ENCODE measurements around the gene BAX.
"Not testable (repeated sequence)": the region's sequence is repeated elsewhere in the genome, so short reads cannot be mapped to it uniquely, and the experiment has no call there.

Gene BAX

GRCh38 chr19:48954595-48955307, at the start of gene BAX:
Gene BAX, plus strand, starts transcription at chr19:48954875. Its CDS starts 54 bp downstream, at chr19:48954929.
- peak; percentile 76 for DNase-seq

DNA sequence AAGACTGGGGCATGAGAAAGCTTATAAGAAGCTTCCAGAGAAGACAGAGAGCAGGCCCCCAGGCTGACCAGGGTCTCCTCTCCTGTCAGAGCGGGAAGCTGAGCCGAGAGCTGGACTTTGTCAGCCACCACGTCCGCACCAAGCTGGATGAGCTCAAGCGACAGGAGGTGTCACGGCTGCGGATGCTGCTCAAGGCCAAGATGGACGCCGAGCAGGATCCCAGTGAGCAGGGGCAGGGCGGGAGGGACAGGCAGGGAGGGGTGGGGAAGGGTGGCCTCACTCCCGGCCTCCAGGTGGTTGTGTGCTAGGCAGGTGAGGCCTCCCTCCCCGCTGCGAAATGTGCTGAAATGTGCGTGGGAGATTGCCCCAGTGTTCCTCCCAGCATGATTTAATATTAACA, 49.0 kb upstream of the BAX start:
- no peak for DNase-seq

GRCh38 chr19:48906324-48906723, 48.4 kb upstream of the BAX start:
- no peak for DNase-seq

GRCh38 chr19:48907671-48908070, 47.0 kb upstream of the BAX start:
- no peak for DNase-seq

DNA sequence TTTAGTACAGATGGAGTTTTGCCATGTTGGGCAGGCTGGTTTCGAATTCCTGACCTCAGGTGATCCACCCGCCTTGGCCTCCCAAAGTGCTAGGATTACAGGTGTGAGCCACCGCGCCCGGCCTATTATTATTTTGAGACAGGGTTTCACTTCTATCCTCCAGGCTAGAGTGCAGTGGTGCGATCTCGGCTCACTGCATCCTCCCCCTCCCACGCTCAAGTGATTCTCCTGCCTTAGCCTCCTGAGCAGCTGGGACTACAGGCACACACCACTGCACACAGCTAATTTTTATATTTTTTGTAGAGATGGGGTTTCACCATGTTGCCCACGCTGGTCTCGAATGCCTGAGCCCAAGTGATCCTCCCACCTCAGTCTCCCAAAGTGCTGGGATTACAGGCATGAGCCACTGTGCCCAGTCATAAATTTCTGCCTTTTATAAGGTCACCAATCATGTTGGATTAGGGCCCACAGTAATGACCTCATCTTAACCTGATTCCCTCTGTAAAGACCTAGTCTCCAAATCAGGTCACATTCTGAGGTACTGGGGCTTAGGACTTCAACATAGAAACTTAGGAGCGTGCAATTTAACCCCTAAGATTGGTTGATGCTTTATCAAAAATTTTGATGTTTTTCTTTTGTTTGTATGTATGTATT, 45.1 kb upstream of the BAX start:
- not testable (repeated sequence) for DNase-seq

- DNase-seq = no peak
Observed at GRCh38 chr19:48910803-48911202, 43.9 kb upstream of the BAX start.

DNA sequence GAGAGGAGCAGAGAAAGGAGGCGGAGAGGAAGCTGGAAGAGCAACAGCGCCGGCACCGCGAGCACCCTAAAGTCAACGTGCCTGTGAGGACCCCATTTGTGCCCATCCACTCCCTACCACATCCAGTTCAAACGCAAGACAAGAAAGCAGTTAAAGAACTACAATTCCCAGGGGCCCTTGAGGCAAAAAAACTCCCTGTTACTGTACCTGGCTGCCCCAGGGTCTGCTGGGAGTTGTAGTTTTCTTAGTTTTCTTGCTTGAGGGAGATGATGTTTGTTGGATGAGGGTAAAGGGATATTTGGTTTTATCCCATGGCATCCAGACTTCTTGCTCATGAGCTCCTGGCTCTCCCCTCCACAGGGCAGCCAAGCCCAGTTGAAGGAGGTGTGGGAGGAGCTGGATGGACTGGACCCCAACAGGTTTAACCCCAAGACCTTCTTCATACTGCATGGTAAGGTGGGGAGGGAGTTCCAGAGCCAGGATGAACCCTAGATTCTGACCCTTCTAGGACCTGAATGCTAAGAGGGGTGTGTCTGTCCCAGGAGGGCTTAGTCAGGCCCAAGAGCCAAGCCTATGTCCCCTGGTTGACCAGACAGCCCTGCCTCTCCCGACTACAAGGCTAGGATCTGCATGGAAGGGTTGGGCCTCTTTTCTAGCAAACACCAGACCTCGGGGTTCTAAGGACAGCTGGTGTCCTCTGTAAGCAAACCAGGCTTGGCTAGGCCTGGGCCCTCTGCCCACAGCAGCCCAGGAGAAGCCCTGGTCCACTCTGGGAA, 41.4 kb upstream of the BAX start:
- no peak for DNase-seq

DNA sequence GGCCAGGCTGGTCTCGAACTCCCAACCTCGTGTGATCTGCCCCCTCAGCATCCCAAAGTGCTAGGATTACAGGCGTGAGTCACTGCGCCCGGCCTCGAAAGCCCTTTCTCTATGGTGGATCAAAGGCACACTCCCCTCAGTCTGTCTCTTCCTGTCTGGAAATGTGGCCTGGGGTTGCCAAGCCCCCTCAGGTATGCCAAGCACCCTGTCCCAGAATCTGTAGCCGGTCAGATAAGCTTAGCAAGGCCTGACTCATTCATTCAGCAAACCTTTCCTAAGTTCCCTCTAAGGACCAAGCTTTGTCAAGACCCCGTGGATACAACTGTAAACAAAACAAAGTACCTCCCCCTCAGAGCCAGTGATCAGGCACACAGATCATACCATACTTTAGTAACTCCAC, 40.5 kb upstream of the BAX start:
- no peak for DNase-seq

DNA sequence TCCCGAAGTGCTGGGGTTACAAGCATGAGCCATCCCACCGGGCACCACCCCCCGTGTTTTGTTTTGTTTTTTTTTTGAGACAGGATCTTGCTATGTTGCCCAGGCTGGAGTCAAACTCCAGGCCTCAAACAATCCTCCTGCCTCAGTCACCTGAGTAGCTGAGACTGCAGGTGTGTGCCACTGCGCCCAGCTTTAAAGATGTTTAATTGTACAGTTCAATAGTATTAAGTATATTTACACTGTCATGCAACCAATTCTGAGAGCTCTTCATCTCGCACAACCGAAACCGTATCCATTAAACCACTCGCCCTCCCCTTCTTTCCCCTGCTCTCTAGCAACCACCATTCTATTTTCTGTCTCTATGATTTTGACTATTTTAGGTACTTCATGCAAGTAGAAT, 38.9 kb upstream of the BAX start:
- DNase-seq = no peak

- no peak for DNase-seq
Observed at GRCh38 chr19:48918071-48918470, 36.6 kb upstream of the BAX start.

GRCh38 chr19:48918801-48919247, 35.9 kb upstream of the BAX start:
- no peak for DNase-seq

- DNase-seq = not testable (repeated sequence)
Observed at GRCh38 chr19:48919271-48919670, 35.4 kb upstream of the BAX start.

GRCh38 chr19:48920949-48921348, 33.7 kb upstream of the BAX start:
- no peak for DNase-seq

GRCh38 chr19:48921721-48922500, 32.8 kb upstream of the BAX start:
- DNase-seq = no peak

- DNase-seq = no peak
Observed at GRCh38 chr19:48922548-48923490, 31.9 kb upstream of the BAX start.

GRCh38 chr19:48925240-48925843, 29.3 kb upstream of the BAX start:
- no peak for DNase-seq

GRCh38 chr19:48925890-48926289, 28.8 kb upstream of the BAX start:
- not testable (repeated sequence) for DNase-seq

DNA sequence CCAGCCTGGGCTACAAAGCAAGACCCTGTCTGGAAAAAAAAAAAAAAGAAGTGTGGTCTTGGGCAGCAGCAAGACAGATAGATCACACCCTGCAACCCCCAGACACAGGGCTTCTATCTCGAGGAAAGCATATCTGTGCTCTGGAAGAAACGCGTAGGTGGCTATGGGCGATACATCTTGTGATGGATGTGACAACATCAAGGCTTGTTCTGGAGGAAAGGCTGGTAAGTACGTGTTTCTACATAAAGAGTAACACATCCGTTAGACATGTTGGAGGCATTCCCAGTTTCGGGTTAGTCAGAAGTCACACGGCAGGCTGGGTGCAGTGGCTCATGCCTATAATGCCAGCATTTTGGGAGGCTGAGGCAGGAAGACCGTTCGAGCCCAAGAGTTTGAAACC, 27.8 kb upstream of the BAX start:
- no peak for DNase-seq

DNA sequence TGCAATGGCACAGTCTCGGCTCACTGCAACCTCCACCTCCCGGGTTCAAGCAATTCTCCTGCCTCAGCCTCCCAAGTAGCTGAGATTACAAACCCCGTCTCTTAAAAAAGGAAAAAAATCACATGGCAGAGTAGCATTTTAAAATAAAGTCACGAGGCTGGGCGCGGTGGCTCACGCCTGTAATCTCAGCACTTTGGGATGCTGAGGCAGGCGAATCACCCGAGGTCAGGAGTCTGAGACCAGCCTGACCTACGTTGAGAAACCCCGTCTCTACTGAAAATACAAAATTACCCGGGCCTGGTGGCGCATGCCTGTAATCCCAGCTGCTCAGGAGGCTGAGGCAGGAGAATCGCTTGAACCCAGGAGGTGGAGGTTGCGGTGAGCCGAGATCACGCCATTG, 27.0 kb upstream of the BAX start:
- not testable (repeated sequence) for DNase-seq

DNA sequence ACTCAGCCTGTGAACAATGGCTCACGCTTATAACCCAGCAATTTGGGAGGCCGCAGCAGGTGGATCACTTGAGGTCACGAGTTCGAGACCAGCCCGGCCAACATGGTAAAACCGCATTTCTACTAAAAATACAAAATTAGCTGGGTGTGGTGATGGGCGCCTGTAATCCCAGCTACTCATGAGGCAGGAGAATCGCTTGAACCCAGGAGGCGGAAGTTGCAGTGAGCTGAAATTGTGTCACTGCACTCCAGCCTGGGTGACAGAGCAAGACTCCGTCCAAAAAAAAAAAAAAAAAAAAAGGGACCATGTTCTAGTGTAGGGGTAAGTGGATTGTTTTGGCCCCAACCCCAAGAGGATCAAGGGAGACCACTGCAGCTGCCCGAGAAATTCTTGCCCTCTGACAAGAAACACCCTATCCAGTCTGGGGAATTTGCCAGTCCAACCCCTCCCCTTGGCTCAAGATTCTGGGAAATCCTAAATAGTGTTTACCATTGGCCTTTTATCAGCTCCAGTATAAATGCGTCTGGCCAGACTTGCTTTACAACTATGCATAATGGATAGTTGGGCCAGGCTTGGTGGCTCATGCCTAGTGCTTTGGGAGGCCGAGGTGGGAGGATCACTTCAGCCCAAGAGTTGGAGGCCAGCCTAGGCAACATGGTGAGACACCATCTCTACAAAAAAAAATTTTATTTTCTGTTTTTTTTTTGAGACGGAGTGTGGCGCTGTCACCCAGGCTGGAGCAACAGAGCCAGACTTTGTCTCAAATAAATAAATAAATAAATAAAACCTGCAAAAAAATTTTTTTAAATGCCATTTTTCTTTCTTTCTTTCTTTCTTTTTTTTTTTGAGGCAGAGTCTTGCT, 26.3 kb upstream of the BAX start:
- DNase-seq = no peak

Data from activated CD4-positive, alpha-beta T cell treated with anti-CD3 and anti-CD28 coated beads for 1 hour (primary cell).